NCI-H2196 treated with DMSO at 0.1 percent for 48 hours (cell line): Measurements from ENCODE around the gene NUP93.

Experiments used
- DNase-seq: peaks from one replicate; lab custom pipeline; 2025; ENCODE audit not compliant: unreplicated experiment; lab: John Stamatoyannopoulos, UW

Gene NUP93

DNA sequence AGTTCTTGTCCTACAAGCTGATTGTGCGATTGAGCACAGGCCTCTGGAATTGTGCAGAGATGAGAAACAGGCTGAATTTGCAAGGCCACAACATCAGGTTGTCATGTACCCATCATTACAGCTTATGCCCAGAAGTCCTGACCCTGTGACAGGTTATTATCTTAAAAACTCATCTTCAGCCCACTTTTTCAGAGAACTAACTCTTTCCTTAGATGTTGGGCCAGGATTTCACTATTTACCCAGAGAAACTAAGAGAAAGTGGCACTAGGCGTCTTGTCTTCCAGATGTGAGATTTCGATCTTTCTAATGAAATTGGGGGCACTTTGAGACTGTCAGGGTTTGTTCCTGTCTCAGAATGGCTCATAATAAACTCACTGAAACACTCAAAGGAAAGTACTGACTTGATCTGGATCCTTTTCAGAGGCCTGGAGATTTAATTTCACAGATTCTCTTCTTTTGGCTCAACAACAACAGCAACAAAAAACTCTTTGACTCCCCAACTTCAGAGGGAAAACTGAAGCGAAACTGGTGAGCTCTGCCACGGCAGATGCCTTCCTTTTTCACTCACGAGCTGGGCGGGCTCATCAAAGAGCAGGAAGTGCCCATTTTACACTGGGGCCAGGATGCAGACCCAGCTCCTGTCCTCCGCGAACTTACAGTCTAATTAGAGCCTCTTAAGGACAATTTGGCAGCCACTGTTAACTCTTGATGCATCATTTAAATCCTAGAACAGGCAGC is 117.4 kb downstream of the NUP93 start:
- DNase-seq: no peak

DNA sequence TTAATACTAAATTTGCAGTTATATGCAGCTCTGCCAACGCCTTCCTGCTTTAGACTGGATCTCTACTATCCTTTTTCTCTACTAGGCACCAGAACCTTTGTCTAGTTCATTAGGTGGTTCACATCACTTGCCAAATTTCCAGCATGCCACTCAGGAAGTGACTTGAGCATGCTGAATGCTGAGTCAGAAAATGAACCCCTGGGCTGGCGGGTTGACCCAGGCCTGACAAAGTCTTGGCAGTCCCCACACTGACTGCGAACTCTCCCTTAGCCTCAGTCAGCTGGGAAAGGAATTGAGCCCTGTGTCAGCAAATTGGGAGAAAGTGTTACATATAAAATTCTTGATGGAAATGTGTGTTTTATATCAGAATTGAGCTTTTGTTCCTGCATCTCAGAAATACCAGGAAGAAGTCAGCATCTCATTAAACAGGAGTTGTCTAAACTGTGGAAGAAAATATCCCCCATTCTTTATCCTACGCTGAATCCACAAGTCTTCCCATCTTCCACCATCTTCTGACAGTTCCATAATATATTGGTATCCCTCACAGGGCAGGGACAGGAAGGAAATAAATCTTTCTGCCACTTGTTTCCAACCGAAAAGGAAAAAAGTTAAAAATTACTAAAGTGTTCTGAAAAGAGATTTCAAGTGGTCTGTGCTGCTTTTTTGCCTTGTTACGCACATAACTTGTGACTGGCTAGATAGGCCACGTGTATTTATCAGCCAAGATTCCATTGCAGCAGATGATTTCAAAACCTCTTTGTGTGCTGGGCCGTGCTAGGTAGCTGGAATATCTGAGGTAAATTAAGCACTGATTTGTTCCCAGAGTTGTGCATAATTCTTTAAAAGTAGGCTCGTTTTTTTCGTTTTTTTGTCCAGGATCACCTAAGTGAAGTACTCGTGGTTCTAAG is 118.4 kb downstream of the NUP93 start:
- DNase-seq: no peak

DNA sequence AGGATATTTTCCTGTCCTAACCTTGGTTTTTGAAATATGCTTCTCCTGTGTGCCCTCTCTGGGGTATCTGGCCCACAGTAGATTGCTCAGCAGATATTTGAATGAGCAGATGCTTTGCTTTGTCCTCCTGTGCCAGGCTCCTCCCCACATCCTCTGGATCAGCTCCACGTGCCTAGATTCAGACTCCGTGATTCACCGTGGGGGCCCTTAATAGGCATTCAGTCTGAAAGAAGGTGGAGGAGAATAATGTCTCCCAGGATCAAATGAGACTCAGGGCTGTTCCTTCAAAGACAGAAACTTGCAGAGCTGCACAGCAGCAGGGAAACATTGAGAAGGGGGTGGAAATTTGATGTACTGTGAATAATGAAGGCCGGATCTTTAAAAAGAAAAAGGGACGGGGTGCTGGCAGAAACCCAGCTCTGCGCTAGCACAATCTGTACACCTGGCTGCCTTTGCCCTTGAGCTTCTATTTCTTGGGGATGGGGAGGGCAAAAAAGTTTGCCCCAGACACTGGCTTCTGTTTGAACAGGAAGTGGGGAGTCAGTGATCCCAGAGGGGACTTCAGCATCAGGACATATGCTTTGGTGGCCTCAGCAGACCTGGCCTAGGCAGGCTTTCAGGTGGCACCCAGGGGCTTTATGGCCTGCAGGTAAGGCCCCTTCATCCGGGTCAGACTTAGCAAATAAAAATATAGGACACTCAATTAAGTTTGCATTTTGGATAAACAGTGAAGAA is 119.2 kb downstream of the NUP93 start:
- DNase-seq: no peak

DNA sequence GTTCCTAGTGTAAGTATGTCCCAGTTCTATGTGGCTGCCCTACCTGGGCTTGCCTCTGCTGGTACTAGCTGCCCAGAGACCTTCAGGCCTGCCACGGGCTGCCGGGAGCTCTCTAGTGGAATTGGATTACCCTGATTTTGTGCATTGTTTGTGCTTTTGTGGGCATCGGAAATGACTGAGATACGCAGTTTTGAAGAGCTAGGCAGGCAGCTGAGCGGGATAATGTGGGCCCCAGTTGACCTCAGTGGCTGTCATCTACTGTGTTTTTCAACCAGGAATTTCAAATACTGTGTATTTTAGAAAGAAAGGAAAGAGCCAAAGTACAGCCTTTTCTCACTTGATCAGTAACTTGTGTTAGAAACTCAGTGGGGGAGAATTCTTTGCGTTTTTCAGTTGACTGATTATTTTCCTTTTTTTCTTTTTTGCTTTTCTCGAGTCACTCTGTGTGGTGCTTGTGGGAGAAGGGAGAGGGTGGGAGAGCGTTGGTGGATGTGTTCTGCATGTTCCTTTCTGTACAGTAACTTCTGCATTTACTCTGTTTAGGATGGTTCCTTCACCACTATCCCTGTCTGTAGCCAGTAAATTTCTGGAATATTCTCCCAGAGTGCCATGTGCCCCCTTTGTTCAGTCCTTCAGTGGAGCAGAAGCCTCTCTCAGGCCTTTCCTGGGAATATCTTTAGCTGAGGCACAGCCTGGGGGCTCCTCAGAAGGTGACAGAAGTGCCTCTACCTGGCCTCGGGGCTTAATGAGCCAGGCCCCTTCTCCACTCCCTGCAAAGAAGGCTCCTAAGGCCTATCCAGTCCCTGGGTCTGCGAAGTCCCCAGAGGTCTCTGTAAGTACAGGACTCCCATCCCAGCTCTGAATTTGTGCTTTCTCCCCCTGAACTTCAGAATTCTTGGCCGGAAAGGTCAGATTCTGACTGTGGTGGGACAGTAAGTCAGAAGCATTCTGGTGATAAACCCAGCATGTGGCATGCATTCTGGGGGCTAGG is 120.1 kb downstream of the NUP93 start:
- no peak for DNase-seq

DNA sequence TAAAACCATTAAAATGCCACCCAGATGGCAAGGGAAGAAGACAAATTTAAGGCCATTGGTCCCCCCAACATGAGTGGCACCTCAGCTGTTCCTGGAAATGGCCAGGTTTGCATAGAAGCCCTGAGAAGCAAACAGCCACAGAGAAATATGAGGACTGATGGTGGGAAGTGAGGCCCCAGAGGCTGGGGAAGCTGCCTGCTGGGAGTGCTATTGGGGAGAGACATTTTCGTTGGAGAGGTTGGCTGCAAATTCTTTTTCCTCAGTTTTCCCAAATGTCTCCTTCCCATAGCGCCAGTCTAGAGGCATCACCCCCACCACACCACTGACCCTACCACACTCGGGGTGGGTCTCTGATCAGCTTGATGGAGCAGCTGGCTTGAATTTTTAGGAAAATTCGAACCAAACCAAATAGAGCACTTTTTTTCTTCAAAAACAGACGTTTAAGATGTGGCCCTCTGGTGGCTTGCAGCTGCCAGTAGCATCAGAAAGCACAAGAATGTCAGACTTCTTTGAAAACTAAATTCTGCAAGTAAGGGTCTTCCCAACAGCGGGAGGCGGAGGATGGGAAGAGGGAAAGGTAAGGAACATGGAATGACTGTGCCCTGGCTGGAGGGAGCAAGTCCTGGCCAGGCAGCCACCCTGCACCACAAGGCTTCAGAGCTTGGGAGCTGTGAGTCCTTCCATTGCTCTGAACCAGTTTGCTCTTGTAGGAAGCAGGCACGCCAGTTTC is 121.9 kb downstream of the NUP93 start:
- DNase-seq: no peak

DNA sequence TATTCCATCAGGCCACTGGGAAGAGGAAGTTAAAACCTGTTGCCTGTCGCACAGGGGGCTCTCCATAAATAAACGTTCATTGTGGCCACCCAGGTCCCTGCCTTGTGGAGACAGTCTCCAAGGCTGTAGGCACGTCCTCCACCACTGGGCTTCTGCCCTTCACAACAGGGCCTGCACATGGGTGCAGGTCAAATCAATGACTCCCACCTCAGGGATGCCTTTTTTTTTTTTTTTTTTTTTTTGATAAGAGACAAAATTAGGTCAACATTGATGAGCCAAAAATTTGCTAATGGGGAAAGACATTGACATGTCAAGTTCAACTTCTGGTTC is 122.4 kb downstream of the NUP93 start:
- DNase-seq: no peak

DNA sequence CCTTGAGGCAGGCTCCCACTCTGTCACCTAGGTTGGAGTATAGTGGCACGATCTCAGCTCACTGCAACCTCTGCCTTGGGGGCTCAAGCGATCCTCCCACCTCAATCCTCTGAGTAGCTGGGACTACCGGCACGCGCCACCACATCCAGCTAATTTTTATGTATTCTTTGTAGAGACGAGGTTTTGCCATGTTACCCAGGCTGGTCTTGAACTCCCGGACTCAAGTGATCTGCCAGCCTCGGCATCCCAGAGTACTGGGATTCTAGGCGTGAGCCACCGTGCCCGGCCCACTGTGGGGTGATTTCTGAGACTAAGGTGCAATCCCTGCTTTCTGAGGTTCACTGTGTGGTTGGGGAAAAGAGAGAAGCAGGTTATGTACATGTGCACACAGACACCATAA is 123.0 kb downstream of the NUP93 start:
- no peak for DNase-seq

DNA sequence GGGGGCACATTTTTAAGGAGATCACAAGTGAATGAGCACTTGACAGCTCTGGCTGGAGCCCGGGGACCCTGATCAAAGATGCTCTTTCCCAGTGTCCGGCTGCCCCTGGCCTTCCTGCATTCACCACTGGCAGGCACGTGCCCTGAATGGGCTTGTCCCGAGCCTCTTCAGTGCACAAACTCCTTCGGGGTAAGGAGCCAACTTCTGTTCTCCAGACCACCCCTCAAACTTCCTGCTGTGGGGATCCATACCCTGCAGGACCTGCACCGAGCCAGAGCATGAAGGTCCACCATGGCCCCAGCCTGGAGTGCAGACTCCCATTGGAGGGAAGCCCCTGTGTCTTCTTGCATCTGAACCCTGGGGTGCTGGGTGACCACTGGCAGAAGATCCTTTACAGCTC is 125.3 kb downstream of the NUP93 start:
- no peak for DNase-seq

DNA sequence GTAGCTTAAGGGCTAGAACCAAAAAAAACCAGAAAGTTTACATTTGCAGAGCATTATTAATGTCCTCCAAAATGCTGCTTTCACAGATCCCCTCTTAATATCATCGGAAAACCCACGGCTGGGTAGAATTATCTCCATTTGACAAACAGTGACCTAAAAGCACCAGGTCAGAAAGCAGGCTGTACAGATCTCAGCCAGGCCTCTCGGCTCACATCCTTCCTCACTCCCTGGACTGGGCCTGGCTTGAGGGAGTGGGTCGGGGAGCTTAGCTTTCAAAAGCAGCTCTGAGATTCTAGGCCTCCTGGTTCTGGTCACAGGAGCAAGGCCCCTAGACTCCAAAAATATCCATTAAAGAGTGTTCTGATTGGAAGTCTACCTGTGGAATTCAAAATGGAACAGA is 126.0 kb downstream of the NUP93 start:
- no peak for DNase-seq

DNA sequence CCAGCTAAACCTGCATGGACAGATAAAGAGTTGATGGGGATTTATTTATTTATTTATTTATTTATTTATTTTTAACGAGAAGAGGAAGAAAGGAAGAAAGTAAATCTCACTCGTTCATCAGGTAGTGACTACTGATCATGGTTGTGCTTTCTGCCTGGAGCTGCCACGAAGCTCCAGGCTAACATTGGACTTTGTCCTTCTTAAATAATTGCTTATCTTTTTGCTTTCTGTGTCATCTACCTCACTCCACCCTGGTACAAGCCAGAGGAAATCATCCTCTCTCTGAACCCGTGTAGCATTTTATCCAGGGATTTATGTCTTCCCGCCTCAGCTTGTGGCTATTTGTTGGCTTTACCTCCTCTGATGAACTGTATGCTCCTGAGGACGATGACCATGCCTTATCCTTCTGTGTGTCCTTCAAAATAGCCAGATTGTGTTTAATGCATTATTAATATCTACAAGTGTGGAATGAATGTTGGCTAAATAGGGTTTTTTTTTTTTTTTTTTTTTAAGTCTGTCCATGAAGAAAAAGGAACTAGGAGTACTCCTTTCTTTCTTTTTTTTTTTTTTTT is 127.0 kb downstream of the NUP93 start:
- no peak for DNase-seq

DNA sequence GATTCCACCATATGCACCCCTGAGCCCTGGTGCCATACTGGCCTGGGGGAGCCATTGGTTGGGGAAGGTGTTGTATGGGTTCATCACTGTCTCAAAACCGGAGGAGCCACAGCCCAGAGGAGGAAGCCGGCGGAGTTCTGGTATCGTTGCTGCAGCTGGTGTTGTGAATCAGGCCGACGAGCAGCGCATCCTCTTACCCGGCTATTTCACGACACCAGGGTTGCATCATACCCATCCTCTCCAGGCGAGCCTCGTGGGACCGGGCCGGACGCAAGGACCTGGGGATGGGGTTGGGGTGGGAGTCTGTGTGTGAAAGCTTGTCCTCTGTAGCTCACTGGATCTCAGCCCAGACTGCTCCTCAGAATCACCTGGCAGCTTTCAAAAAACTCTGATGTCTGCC is 128.4 kb downstream of the NUP93 start:
- DNase-seq: no peak

DNA sequence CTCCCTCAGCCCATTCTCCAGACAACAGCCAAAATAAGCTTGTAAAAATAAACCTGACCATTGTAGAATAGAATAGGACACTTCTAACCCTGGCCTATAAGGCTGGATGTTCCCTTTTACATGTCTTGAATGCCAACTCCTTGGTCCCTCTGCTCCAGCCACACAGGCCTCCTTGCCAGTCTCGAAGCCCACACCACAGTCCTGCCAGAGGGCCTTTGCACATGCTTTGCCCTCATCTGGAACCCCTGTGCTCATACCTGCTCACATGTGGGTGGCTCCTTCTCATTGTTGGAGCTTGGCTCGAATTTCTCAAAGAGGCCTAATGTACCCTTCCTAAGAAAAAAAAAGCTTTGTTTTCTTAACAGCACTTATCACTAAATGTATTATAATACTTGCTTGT is 129.7 kb downstream of the NUP93 start:
- DNase-seq: no peak

DNA sequence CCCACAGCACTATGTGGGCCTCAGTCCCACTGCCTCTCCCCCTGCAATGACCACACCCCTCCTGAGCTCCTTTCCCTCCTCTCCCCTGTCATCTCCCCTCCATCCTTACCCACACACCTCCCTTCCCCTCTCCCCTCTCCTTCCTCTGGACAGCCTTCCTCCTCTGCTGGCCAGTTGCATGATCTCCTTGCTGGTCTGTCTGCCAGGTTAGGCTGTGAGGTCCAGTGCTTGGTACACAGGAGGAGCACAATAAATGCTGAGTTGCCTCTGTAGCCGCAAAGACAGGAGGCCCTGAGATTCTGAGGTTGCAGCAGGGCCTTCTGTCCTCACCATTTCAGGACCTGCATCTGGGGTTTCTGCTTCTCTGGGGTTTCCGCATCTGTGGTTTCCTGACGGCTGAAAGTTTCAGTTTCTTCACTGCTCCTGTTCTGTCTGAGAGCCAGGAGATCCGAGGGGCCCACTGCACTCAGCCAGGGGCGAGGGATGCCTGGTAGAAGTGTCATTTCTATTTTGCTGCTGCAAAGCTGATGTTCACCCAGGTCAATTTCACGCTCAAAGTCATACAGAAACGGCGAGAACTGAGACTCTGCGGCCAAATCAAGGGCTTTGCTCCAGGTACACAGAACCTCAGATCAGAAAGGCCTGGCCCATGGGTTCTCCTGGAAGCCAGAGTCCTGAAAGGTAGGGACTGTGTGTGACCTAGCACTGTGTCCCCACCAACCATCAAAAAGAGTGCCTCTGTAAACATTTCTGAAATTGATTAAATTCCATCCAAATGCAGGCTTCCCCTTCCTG is 130.5 kb downstream of the NUP93 start:
- DNase-seq: no peak

DNA sequence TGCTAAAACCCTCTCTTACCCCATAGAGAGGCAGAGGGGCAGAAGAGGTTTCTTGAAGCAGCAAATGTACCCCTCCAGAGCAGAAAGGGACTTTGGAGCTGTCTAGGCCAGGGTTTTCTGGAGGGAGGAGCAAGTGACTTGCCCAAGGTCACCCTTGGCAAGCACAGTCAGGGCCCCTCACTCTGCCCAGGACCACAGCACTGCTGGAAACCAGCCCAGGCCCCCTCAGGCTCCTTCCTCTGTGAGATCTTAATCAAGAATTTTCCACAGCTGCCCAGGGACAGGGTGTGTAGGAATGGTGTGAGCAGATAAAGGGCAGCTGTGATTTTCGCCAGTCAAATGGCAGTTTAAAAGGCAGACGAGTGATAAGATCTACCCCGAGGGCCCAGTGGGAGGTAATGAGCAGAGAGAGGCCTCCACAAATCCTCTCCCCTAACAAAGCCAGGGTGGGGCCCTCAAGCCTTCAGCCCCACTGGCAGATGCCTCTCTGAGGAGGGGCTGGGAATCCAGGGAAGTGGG is 131.2 kb downstream of the NUP93 start:
- no peak for DNase-seq

DNA sequence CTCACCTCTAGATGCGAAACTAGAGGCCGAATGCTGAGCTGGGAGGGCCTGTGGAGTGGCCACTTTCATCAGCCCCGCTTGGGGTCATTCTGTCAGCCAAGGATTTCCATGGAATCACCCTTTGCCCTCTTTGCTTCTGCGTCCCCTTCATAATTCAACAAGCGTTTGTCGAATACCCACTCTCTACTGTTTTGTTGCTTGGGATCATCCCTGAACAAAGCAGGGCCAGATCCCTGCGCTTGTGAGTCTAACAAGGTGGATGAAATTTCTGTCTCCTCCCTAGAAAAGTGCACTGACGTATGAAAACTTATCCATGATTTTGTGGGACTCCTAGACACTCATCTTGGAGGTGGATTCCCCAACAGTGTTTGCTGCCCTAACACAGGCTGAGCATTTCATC is 131.8 kb downstream of the NUP93 start:
- DNase-seq: no peak

DNA sequence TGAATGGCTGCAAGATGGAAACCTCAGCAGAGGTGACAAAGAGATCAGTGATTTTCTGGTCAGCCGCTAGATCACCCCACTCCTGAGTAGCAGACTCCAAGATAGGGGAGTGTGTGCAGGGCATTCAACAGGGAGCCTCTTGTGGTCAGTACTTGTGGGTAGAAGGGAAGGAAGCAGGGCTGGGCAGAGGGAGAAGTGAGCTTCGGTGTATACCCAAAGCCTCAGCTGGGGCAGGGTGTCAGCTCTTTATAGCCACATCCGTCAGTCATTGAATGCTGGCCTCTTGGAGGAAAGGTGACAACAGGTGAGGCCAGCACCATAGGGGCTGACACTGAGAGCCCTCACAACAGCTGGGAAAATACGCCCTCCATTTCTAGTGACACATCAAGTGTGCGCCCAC is 132.8 kb downstream of the NUP93 start:
- no peak for DNase-seq

DNA sequence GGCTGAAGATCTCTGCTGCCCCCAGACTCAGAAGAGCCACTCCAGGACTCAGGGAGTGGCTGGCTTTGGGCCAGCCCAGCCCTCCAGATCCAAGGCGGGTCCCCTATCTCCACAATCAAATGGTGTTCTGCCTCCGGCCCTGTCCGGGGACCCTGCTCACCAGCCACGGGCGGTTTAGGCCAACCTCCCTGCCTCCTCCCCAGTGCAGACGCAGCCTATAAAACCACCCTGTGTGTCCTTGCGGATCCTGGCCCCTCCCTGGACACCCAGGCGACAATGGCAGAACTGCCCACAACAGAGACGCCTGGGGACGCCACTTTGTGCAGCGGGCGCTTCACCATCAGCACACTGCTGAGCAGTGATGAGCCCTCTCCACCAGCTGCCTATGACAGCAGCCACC is 135.0 kb downstream of the NUP93 start, which contains the start of gene SLC12A3:
SLC12A3 (plus strand) TSS at position 248 of the 400 bp plus-strand sequence; CDS start at position 277, 29 bp downstream.
- DNase-seq: no peak

DNA sequence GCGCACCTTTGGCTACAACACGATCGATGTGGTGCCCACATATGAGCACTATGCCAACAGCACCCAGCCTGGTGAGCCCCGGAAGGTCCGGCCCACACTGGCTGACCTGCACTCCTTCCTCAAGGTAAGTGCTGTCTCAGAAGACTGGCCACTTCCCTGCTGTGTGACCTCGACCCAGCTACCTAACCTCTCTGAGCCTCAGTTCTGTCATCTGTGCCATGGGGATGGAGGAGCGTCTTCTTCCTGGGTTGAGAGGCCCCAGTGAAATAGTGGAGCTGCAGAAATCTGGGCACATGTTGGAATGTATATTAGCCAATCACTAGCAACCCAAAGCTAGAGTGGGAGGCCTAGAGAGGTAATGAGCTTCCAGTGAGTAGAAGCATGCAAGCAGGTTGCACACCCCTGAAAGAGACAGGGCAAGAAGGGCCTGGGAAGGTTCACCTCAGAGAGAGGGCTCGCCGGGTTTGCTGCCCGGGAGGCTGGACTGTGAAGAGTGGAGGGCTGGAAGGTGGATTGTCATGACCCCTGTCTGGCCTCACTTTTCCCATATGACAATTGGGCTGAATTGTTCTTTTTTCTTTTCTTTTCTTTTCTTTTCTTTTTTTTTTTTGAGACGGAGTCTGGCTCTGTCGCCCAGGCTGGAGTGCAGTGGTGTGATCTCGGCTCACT is 135.6 kb downstream of the NUP93 start:
- no peak for DNase-seq
